Gastrocnemius medialis (tissue), 4 donors: Measurements from ENCODE around the gene C3orf70. TPM values are rescaled to one million over a fixed set of nuclear protein-coding genes. Genes with fewer than 3 reads are reported as not detected.

Experiments
- ATAC-seq, 2 donors: fragments of 150-250 bp; one replicate each; pipeline ENCODE4 v1.9.1; 2016
- DNase-seq, 2 donors: peaks; one replicate each; pipeline ENCODE4 v3.0.0-alpha.2; 2019
- H3K27ac ChIP-seq, 4 donors: fragments of 200-600 bp; sonication (generic); 1 replicate in 1 of 4; 2 replicates in 3 of 4; pipeline ENCODE4 v1.5.1; 2016 to 2018; ENCODE audit warnings: mild to moderate bottlenecking in 2 of 4, moderate library complexity in 1 of 4
- H3K27me3 ChIP-seq, 3 donors: fragments of 200-600 bp; sonication (generic) in 2 of 3; 1 replicate in 1 of 3; 2 replicates in 2 of 3; pipeline versions ENCODE4 v1.5.1 to v1.6.0; 2016 to 2019; ENCODE audit warnings: mild to moderate bottlenecking in 1 of 3, moderate library complexity in 1 of 3
- H3K36me3 ChIP-seq, 2 donors: fragments of 200-600 bp; sonication (generic) in 1 of 2; one replicate each; pipeline ENCODE4 v1.5.1; 2017 to 2018
- H3K4me1 ChIP-seq, 2 donors: fragments of 200-600 bp; sonication (generic) in 1 of 2; one replicate each; pipeline ENCODE4 v1.5.1; 2016 to 2017; ENCODE audit warnings: mild to moderate bottlenecking in 2 of 2
- H3K4me3 ChIP-seq, 4 donors: fragments of 200-600 bp; sonication (generic) in 3 of 4; 1 replicate in 1 of 4; 2 replicates in 3 of 4; pipeline ENCODE4 v1.5.1; 2016 to 2019; ENCODE audit warnings: mild to moderate bottlenecking in 2 of 4
- H3K9me3 ChIP-seq, 3 donors: fragments of 200-600 bp; sonication (generic) in 2 of 3; 1 replicate in 1 of 3; 2 replicates in 2 of 3; pipeline ENCODE4 v1.5.1; 2016 to 2019
- POLR2A ChIP-seq, 2 donors: fragments of 450-650 bp; IDR thresholded peaks; one replicate each; pipeline ENCODE4 v1.6.1; 2017; ENCODE audit warnings: antibody characterized with exemption in 2 of 2, mild to moderate bottlenecking in 2 of 2, moderate library complexity in 2 of 2
- in situ Hi-C, 4 donors: fragments of 200-750 bp; cut with MboI; loops; one replicate each; pipeline versions ENCODE4 v1.15.0 to v1.8.0; 2017; ENCODE audit warnings: low sequenced_read_pairs in 4 of 4
- intact Hi-C: fragments of 100-400 bp; cut with DNase I; formaldehyde crosslinking; loops from one replicate; pipeline ENCODE4 v1.15.1; 2023; ENCODE audit warnings: low total_unique reads
- total RNA-seq, 4 donors: library from RNA; depleted of rRNA; stranded (reverse); fragments of >200 nt; gene quantifications; one replicate each; pipeline versions ENCODE4 v1.1.0 to v1.2.3, GENCODE V29; 2016
- TF ChIP-seq, protein P1 (sequence below), 5 experiments: fragments of 450-650 bp in 3 of 5; fragments of 200-600 bp in 2 of 5; sonication (generic) in 2 of 5; IDR thresholded peaks in 4 of 5; conservative IDR thresholded peaks in 1 of 5; 1 replicate in 4 of 5; 2 replicates in 1 of 5; pipeline ENCODE4 v1.5.1; 2016 to 2019; ENCODE audit warnings: antibody characterized with exemption in 5 of 5, mild to moderate bottlenecking in 3 of 5, moderate library complexity in 3 of 5

C3orf70 gene
- total RNA-seq, 4 donors from 2014 or later, result 0.42 to 1.1 (median 0.59) TPM

GRCh38 chr3:185030399-185030798, 122.5 kb downstream of the C3orf70 start:
- no peaks in the 10 kb centered on the region for H3K4me1 ChIP-seq
- in situ Hi-C loops, result no loop called here
- TF ChIP-seq, protein P1, sequence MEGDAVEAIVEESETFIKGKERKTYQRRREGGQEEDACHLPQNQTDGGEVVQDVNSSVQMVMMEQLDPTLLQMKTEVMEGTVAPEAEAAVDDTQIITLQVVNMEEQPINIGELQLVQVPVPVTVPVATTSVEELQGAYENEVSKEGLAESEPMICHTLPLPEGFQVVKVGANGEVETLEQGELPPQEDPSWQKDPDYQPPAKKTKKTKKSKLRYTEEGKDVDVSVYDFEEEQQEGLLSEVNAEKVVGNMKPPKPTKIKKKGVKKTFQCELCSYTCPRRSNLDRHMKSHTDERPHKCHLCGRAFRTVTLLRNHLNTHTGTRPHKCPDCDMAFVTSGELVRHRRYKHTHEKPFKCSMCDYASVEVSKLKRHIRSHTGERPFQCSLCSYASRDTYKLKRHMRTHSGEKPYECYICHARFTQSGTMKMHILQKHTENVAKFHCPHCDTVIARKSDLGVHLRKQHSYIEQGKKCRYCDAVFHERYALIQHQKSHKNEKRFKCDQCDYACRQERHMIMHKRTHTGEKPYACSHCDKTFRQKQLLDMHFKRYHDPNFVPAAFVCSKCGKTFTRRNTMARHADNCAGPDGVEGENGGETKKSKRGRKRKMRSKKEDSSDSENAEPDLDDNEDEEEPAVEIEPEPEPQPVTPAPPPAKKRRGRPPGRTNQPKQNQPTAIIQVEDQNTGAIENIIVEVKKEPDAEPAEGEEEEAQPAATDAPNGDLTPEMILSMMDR (IDR thresholded peaks at IDR 0.05 in 4 of 5, conservative IDR thresholded peaks at IDR 0.05 in 1 of 5), result no peak
- no peak for TF ChIP-seq POLR2A (IDR thresholded peaks at IDR 0.05)

DNA sequence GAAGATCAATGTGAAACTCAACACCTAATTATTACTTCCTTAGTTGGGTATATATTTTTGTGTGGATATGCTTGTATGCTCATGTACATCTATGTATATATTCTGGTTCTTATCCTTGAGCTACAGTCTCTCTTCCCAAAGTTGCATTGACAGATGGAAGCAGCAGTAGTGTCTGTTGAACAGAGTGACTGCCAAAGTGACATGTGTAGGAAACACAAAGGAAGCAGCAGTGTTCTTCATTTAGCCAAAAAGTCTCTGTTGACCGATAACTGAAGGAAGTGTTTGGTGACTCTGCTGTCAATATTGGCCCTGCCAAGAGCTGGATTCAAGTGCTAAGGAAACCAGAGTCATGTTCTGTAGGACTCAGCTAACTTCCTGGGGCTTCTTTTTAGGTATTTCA, 123.8 kb downstream of the C3orf70 start:
- DNase-seq, result no peak
- Histone ChIP-seq H3K27me3 (no peaks in the 10 kb centered on the region), H3K9me3 (no peaks in the 10 kb centered on the region), H3K27ac (no peak overlapping the region), H3K36me3 (peaks cover 0 to 6% of the 10 kb centered on the region in 2 donors), H3K4me1 (no peaks in the 10 kb centered on the region), H3K4me3 (no peak overlapping the region)
- intact Hi-C loops, result no loop called here
- TF ChIP-seq, protein P1 (IDR thresholded peaks at IDR 0.05 in 4 of 5, conservative IDR thresholded peaks at IDR 0.05 in 1 of 5), result no peak
- no peak for TF ChIP-seq POLR2A (IDR thresholded peaks at IDR 0.05)
- in situ Hi-C loops, result no loop called here
- ATAC-seq, result no peak

More at GRCh38 chr3:185030399-185030798, 122.5 kb downstream of the C3orf70 start:
- no peak overlapping the region for H3K4me3 ChIP-seq
- no peak for DNase-seq
- no peak overlapping the region for H3K27ac ChIP-seq
- H3K36me3 ChIP-seq, result no peaks in the 10 kb centered on the region
- no peak for ATAC-seq
- no peaks in the 10 kb centered on the region for H3K9me3 ChIP-seq
- intact Hi-C loops, result no loop called here
- no peaks in the 10 kb centered on the region for H3K27me3 ChIP-seq

GRCh38 chr3:185028121-185028520, 124.7 kb downstream of the C3orf70 start:
- peaks cover 0 to 6% of the 10 kb centered on the region in 2 donors for H3K36me3 ChIP-seq
- no peaks in the 10 kb centered on the region for H3K27me3 ChIP-seq
- no peaks in the 10 kb centered on the region for H3K4me1 ChIP-seq
- ATAC-seq, result no peak
- no peaks in the 10 kb centered on the region for H3K9me3 ChIP-seq
- no peak overlapping the region for H3K4me3 ChIP-seq
- DNase-seq, result no peak
- in situ Hi-C loops, result no loop called here
- intact Hi-C loops, result no loop called here
- H3K27ac ChIP-seq, result no peak overlapping the region
- TF ChIP-seq, protein P1 (IDR thresholded peaks at IDR 0.05 in 4 of 5, conservative IDR thresholded peaks at IDR 0.05 in 1 of 5), result no peak
- TF ChIP-seq POLR2A (IDR thresholded peaks at IDR 0.05), result no peak

Other genes starting within 250 kb of the C3orf70 start
- gene EHHADH, start 101.0 kb upstream of the C3orf70 start, total RNA-seq, result 1 to 10 TPM; 1.4 to 3.4 (median 1.7) TPM
- 1 to 10 TPM; 1.6 to 6.5 (median 4.6) TPM for gene MAP3K13, start 210.1 kb upstream of the C3orf70 start, total RNA-seq